Right lobe of liver (tissue), 6 donors: ENCODE data around the gene GTF2A1. TPM values are rescaled to one million over a fixed set of nuclear protein-coding genes. Genes with fewer than 3 reads are reported as not detected.

Experiments used
- ATAC-seq, 4 donors: fragments of 200-7000 bp; cut with Tn5 transposase; one replicate each; pipeline ENCODE4 v1.9.1; 2020; ENCODE audit warnings: mild to moderate bottlenecking in 4 of 4, moderate library complexity in 4 of 4
- DNase-seq, 3 donors: peaks; one replicate each; pipeline ENCODE4 v3.0.0-alpha.2; 2020
- H3K27ac ChIP-seq, 3 donors: fragments of 200-600 bp; one replicate each; pipeline ENCODE4 v1.8.0; 2022
- H3K27me3 ChIP-seq, 2 donors: fragments of 200-600 bp; one replicate each; pipeline ENCODE4 v1.8.0; 2022
- H3K36me3 ChIP-seq, 4 donors: fragments of 200-600 bp; sonication (generic) in 1 of 4; one replicate each; pipeline versions ENCODE4 v1.5.1 to v1.8.0; 2017 to 2022; ENCODE audit warnings: control low read depth in 1 of 4
- H3K4me1 ChIP-seq, 4 donors: fragments of 200-600 bp; sonication (generic) in 1 of 4; one replicate each; pipeline versions ENCODE4 v1.5.1 to v1.8.0; 2017 to 2022; ENCODE audit warnings: control low read depth in 1 of 4
- H3K4me3 ChIP-seq, 3 donors: fragments of 200-600 bp; one replicate each; pipeline ENCODE4 v1.8.0; 2022
- H3K9me3 ChIP-seq, 4 donors: fragments of 200-600 bp; sonication (generic) in 1 of 4; one replicate each; pipeline versions ENCODE4 v1.5.1 to v1.8.0; 2017 to 2022; ENCODE audit warnings: control low read depth in 1 of 4
- CTCF ChIP-seq, 4 donors: fragments of 200-600 bp in 3 of 4; fragments of 450-650 bp in 1 of 4; IDR thresholded peaks; one replicate each; pipeline versions ENCODE4 v1.5.1 to v1.8.0; 2016 to 2022; ENCODE audit warnings: antibody characterized with exemption in 4 of 4, mild to moderate bottlenecking in 2 of 4
- POLR2A ChIP-seq: fragments of 450-650 bp; IDR thresholded peaks from one replicate; pipeline ENCODE4 v1.6.1; 2017; ENCODE audit warnings: antibody characterized with exemption, mild to moderate bottlenecking
- WGBS: methylation state at CpG from one replicate; pipeline ENCODE4 v1.1.6; 2018; ENCODE audit warnings: low coverage, low lambda C conversion rate; ENCODE audit not compliant: insufficient coverage; ENCODE audit errors: missing lambda C conversion rate; 5-methylcytosine and 5-hydroxymethylcytosine counted together
- intact Hi-C, 2 donors: fragments of 100-400 bp; cut with DNase I; formaldehyde crosslinking; loops; one replicate each; pipeline versions ENCODE4 v1.11.2 to v1.14.1; 2022
- total RNA-seq, 6 experiments: library from RNA; depleted of rRNA in 2 of 6; stranded (reverse); fragments of >200 nt in 2 of 6; fragmentation: NEBNext Ultra II Directional in 3 of 6; extraction: Animal tissue kit (Norgen Biotek cat#: 25700) in 3 of 6; gene quantifications; one replicate each; pipeline versions ENCODE4 v1.1.0 to v1.2.4, GENCODE V29; 2016 to 2023
- donor health status: DM: no; HTN: yes; CAD: no.
- donor health status: DM: no; HTN: no; CAD: no.
- donor health status: DM: no; HTN: no; CAD: no.
- donor health status: DM: no; HTN: yes; CAD: no.
- donor health status: DM: no; HTN: yes; CAD: no.

The GTF2A1 gene
- total RNA-seq, 6 experiments from 2014 or later = 11.0 to 16.8 (median 12.9) TPM

GRCh38 chr14:81236138-81236537, 15.4 kb upstream of the GTF2A1 start:
- TF ChIP-seq POLR2A = no peak
- no peak for TF ChIP-seq CTCF (IDR thresholded peaks at IDR 0.05)
- no CpG with 5 or more reads among the region's 20 CpGs for WGBS
- intact Hi-C loops = no loop called here
- H3K27me3 ChIP-seq = no peaks in the 10 kb centered on the region
- no peak overlapping the region for H3K27ac ChIP-seq
- no peaks in the 10 kb centered on the region for H3K36me3 ChIP-seq
- ATAC-seq (no peak), DNase-seq (no peak)
- no peaks in the 10 kb centered on the region for H3K9me3 ChIP-seq
- H3K4me1 ChIP-seq = no peaks in the 10 kb centered on the region
- no peak overlapping the region for H3K4me3 ChIP-seq

GRCh38 chr14:81235096-81235495, 14.3 kb upstream of the GTF2A1 start:
- Histone ChIP-seq H3K36me3 (no peaks in the 10 kb centered on the region), H3K27ac (no peak overlapping the region), H3K4me3 (no peak overlapping the region), H3K4me1 (no peaks in the 10 kb centered on the region), H3K9me3 (no peaks in the 10 kb centered on the region), H3K27me3 (no peaks in the 10 kb centered on the region)
- ATAC-seq (no peak), DNase-seq (no peak)
- no peak for TF ChIP-seq CTCF (IDR thresholded peaks at IDR 0.05)
- no peak for TF ChIP-seq POLR2A
- 65% methylated on average over 2 of the region's 2 CpGs for WGBS
- intact Hi-C loops = no loop called here

GRCh38 chr14:81234278-81234677, 13.5 kb upstream of the GTF2A1 start:
- Histone ChIP-seq H3K9me3 (no peaks in the 10 kb centered on the region), H3K4me3 (no peak overlapping the region), H3K36me3 (no peaks in the 10 kb centered on the region), H3K27ac (no peak overlapping the region), H3K27me3 (no peaks in the 10 kb centered on the region), H3K4me1 (no peaks in the 10 kb centered on the region)
- intact Hi-C loops = no loop called here
- no peak for TF ChIP-seq POLR2A
- no peak for TF ChIP-seq CTCF (IDR thresholded peaks at IDR 0.05)
- no peak for DNase-seq
- no peak for ATAC-seq

GRCh38 chr14:81233615-81234014, 12.9 kb upstream of the GTF2A1 start:
- intact Hi-C loops = no loop called here
- no peaks in the 10 kb centered on the region for H3K36me3 ChIP-seq
- no peak overlapping the region for H3K4me3 ChIP-seq
- no peaks in the 10 kb centered on the region for H3K9me3 ChIP-seq
- H3K4me1 ChIP-seq = no peaks in the 10 kb centered on the region
- DNase-seq (no peak), ATAC-seq (no peak)
- no peaks in the 10 kb centered on the region for H3K27me3 ChIP-seq
- no CpG with 5 or more reads among the region's 1 CpG for WGBS
- H3K27ac ChIP-seq = no peak overlapping the region
- TF ChIP-seq CTCF (IDR thresholded peaks at IDR 0.05) (no peak), POLR2A (no peak)

GRCh38 chr14:81231540-81231939, 10.8 kb upstream of the GTF2A1 start:
- no peak for TF ChIP-seq POLR2A
- TF ChIP-seq CTCF (IDR thresholded peaks at IDR 0.05) = no peak
- Histone ChIP-seq H3K4me1 (no peaks in the 10 kb centered on the region), H3K4me3 (no peak overlapping the region), H3K27me3 (no peaks in the 10 kb centered on the region), H3K36me3 (no peaks in the 10 kb centered on the region), H3K9me3 (no peaks in the 10 kb centered on the region), H3K27ac (no peak overlapping the region)
- ATAC-seq (no peak), DNase-seq (no peak)
- WGBS = 75% methylated on average over 1 of the region's 1 CpG
- intact Hi-C loops = no loop called here
